Measurements from ENCODE around the gene ZFP92.

The ZFP92 gene

GRCh38 chrX:153416781-153417450 lies 5.6 kb downstream of the ZFP92 start:
- H3K4me3 ChIP-seq (ENCODE audit: low read depth, low read length): no peak overlapping the region
- TF ChIP-seq, protein P1, sequence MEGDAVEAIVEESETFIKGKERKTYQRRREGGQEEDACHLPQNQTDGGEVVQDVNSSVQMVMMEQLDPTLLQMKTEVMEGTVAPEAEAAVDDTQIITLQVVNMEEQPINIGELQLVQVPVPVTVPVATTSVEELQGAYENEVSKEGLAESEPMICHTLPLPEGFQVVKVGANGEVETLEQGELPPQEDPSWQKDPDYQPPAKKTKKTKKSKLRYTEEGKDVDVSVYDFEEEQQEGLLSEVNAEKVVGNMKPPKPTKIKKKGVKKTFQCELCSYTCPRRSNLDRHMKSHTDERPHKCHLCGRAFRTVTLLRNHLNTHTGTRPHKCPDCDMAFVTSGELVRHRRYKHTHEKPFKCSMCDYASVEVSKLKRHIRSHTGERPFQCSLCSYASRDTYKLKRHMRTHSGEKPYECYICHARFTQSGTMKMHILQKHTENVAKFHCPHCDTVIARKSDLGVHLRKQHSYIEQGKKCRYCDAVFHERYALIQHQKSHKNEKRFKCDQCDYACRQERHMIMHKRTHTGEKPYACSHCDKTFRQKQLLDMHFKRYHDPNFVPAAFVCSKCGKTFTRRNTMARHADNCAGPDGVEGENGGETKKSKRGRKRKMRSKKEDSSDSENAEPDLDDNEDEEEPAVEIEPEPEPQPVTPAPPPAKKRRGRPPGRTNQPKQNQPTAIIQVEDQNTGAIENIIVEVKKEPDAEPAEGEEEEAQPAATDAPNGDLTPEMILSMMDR (IDR thresholded peaks at IDR 0.05; ENCODE audit: borderline replicate concordance, insufficient read depth, low read depth, low read length): no peak

DNA sequence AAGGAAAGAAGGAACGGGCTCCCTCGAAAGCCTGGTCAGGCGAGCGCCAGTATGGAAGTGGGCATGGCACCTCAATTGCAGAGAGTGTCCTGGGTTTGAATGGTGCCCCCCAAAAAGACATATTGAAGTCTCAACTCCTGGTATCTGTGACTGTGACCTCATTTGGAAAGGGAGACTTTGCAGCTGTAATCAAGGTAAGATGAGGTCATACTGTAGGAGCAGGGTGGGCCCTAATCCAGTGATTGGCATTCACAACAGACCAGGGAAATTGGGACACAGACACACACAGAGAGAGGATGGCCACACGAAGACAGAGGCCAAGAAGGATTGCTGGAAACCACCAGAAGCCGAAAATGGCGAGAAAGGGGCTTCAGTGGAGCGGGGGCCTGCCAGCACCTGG lies 6.4 kb downstream of the ZFP92 start:
- TF ChIP-seq, protein P1 (IDR thresholded peaks at IDR 0.05; ENCODE audit: borderline replicate concordance, insufficient read depth, low read depth, low read length): no peak
- no peak overlapping the region for H3K4me3 ChIP-seq (ENCODE audit: low read depth, low read length)

- no peak overlapping the region for H3K4me3 ChIP-seq (ENCODE audit: low read depth, low read length)
- TF ChIP-seq, protein P1 (IDR thresholded peaks at IDR 0.05; ENCODE audit: borderline replicate concordance, insufficient read depth, low read depth, low read length): no peak
Measured at GRCh38 chrX:153420851-153421599, 9.8 kb downstream of the ZFP92 start.

DNA sequence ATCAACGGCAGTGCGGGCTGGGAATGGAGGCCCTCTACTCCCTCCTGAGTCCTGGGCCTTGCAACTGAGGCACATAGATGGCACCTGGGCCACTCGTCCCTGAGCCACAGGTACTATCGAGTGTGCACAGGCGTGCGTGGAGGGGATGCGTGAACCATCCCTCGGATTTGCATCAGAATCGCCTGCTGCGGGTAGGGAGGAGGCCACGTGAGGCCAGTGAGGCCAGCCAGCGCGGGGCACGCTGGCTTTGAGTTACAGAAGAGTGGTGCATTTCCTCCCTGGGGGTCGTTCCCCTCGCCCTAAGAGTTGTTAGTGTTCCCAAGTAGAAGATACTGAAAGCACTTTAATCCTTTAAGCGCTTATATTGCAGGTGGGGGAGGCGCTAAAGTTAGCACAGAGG lies 10.6 kb downstream of the ZFP92 start:
- H3K4me3 ChIP-seq (ENCODE audit: low read depth, low read length): no peak overlapping the region
- TF ChIP-seq, protein P1 (IDR thresholded peaks at IDR 0.05; ENCODE audit: borderline replicate concordance, insufficient read depth, low read depth, low read length): no peak

- TF ChIP-seq, protein P1 (IDR thresholded peaks at IDR 0.05; ENCODE audit: borderline replicate concordance, insufficient read depth, low read depth, low read length): no peak
- no peak overlapping the region for H3K4me3 ChIP-seq (ENCODE audit: low read depth, low read length)
Measured at GRCh38 chrX:153423652-153424051, 12.4 kb downstream of the ZFP92 start.

- no peak overlapping the region for H3K4me3 ChIP-seq (ENCODE audit: low read depth, low read length)
- TF ChIP-seq, protein P1 (IDR thresholded peaks at IDR 0.05; ENCODE audit: borderline replicate concordance, insufficient read depth, low read depth, low read length): no peak
Measured at GRCh38 chrX:153426204-153426603, 14.9 kb downstream of the ZFP92 start.

- TF ChIP-seq, protein P1 (IDR thresholded peaks at IDR 0.05; ENCODE audit: borderline replicate concordance, insufficient read depth, low read depth, low read length): no peak
- H3K4me3 ChIP-seq (ENCODE audit: low read depth, low read length): no peak overlapping the region
Measured at GRCh38 chrX:153430796-153431195, 19.5 kb downstream of the ZFP92 start.
